Testis (tissue), 3 donors: Measurements from ENCODE around the gene INTS4. TPM values are rescaled to one million over a fixed set of nuclear protein-coding genes. Genes with fewer than 3 reads are reported as not detected.

Source experiments
- DNase-seq: peaks from one replicate; pipeline ENCODE4 v3.0.0-alpha.2; 2019
- H3K27ac ChIP-seq, 2 donors: fragments of 200-600 bp; sonication (generic); one replicate each; pipeline ENCODE4 v1.5.1; 2019
- H3K27me3 ChIP-seq: fragments of 200-600 bp; sonication (generic); one replicate; pipeline ENCODE4 v1.5.1; 2019
- H3K36me3 ChIP-seq: fragments of 200-600 bp; sonication (generic); one replicate; pipeline ENCODE4 v1.5.1; 2017; ENCODE audit warnings: low read depth; ENCODE audit errors: missing control alignments
- H3K4me1 ChIP-seq: fragments of 200-600 bp; sonication (generic); one replicate; pipeline ENCODE4 v1.5.1; 2019
- H3K4me3 ChIP-seq, 2 donors: fragments of 200-600 bp; sonication (generic); one replicate each; pipeline ENCODE4 v1.5.1; 2017 to 2019
- H3K9me3 ChIP-seq: fragments of 200-600 bp; sonication (generic); one replicate; pipeline ENCODE4 v1.5.1; 2017
- CTCF ChIP-seq, 3 experiments: fragments of 450-650 bp in 2 of 3; fragments of 200-600 bp in 1 of 3; sonication (generic) in 1 of 3; IDR thresholded peaks; one replicate each; pipeline ENCODE4 v1.5.1; 2016 to 2019; ENCODE audit warnings: antibody characterized with exemption in 3 of 3, mild to moderate bottlenecking in 2 of 3, moderate library complexity in 1 of 3
- POLR2A ChIP-seq: fragments of 450-650 bp; IDR thresholded peaks from one replicate; pipeline ENCODE4 v1.6.1; 2017; ENCODE audit warnings: antibody characterized with exemption, mild to moderate bottlenecking, moderate library complexity
- WGBS, 2 donors: methylation state at CpG; one replicate each; pipeline ENCODE4 v1.1.5; 2018; 5-methylcytosine and 5-hydroxymethylcytosine counted together
- intact Hi-C: fragments of 100-400 bp; cut with DNase I; formaldehyde crosslinking; loops from one replicate; pipeline ENCODE4 v1.15.1; 2023; ENCODE audit warnings: low total_unique reads
- polyA plus RNA-seq: library from polyadenylated mRNA; stranded (reverse); fragments of 350-450 nt; fragmentation: Illumina TruSeq; extraction: RNeasy Lipid Tissue Mini Kit (QIAGEN cat#74804); gene quantifications from one replicate; pipeline ENCODE4 v1.2.3, GENCODE V29; 2014; ENCODE audit warnings: low read depth, low replicate concordance; ENCODE audit not compliant: insufficient read depth
- total RNA-seq, 2 donors: library from RNA; depleted of rRNA; stranded (reverse); fragments of >200 nt; gene quantifications; one replicate each; pipeline ENCODE4 v1.2.3, GENCODE V29; 2016

The INTS4 gene
- total and polyA plus RNA-seq, 3 donors from 2014 or later: 20.2 to 48.2 (median 37.4) TPM

GRCh38 chr11:78039919-78040671 is 45.6 kb upstream of the INTS4 start:
- 30 to 39% methylated on average over 7 of the region's 7 CpGs for WGBS, 2 donors

GRCh38 chr11:78039391-78039918 is 45.0 kb upstream of the INTS4 start:
- 87% methylated on average over 4 of the region's 4 CpGs for WGBS, 2 donors
- Histone ChIP-seq H3K27ac (peak overlapping the region in 1 of 2 donors; percentile 44), H3K27me3 (no peaks in the 10 kb centered on the region), H3K36me3 (no peaks in the 10 kb centered on the region), H3K4me1 (peaks cover 7% of the 10 kb centered on the region), H3K9me3 (no peaks in the 10 kb centered on the region), H3K4me3 (no peak overlapping the region)
- DNase-seq: no peak
- intact Hi-C loops: no loop called here
- TF ChIP-seq POLR2A: no peak
- no peak for TF ChIP-seq CTCF (IDR thresholded peaks at IDR 0.05)

More at GRCh38 chr11:78039919-78040671, 45.6 kb upstream of the INTS4 start:
- H3K4me3 ChIP-seq: no peak overlapping the region
- H3K27ac ChIP-seq: peak overlapping the region in 1 of 2 donors; percentile 44
- DNase-seq: peak; percentile 68
- H3K9me3 ChIP-seq: no peaks in the 10 kb centered on the region
- peaks cover 7% of the 10 kb centered on the region for H3K4me1 ChIP-seq
- no peak for TF ChIP-seq CTCF (IDR thresholded peaks at IDR 0.05)
- TF ChIP-seq POLR2A: no peak
- no peaks in the 10 kb centered on the region for H3K36me3 ChIP-seq
- H3K27me3 ChIP-seq: no peaks in the 10 kb centered on the region
- intact Hi-C loops: no loop called here

- 87 to 89% methylated on average over 7 to 8 of the region's 8 CpGs for WGBS, 2 donors
- Histone ChIP-seq H3K36me3 (no peaks in the 10 kb centered on the region), H3K4me3 (no peak overlapping the region), H3K27ac (no peak overlapping the region), H3K4me1 (peaks cover 7% of the 10 kb centered on the region), H3K27me3 (no peaks in the 10 kb centered on the region), H3K9me3 (no peaks in the 10 kb centered on the region)
- no peak for DNase-seq
- intact Hi-C loops: no loop called here
- no peak for TF ChIP-seq CTCF (IDR thresholded peaks at IDR 0.05)
- no peak for TF ChIP-seq POLR2A
Observed at GRCh38 chr11:78038697-78039313, 44.3 kb upstream of the INTS4 start.

GRCh38 chr11:78037825-78038620 is 43.6 kb upstream of the INTS4 start:
- no peaks in the 10 kb centered on the region for H3K36me3 ChIP-seq
- 78 to 83% methylated on average over 9 of the region's 9 CpGs for WGBS, 2 donors
- H3K27me3 ChIP-seq: no peaks in the 10 kb centered on the region
- H3K9me3 ChIP-seq: no peaks in the 10 kb centered on the region
- intact Hi-C loops: no loop called here
- H3K4me3 ChIP-seq: no peak overlapping the region
- no peak for DNase-seq
- peaks cover 7% of the 10 kb centered on the region for H3K4me1 ChIP-seq
- H3K27ac ChIP-seq: no peak overlapping the region
- no peak for TF ChIP-seq POLR2A
- TF ChIP-seq CTCF (IDR thresholded peaks at IDR 0.05): no peak
